HCT116 (cell line): ENCODE results near the gene GYPC.

Experiments used
- CBX3 ChIP-seq: IDR thresholded peaks from 2 replicates; pipeline ENCODE4 v1.6.1; 2012; ENCODE audit warnings: low read depth
- CEBPB ChIP-seq: IDR thresholded peaks from 2 replicates; pipeline ENCODE4 v1.6.1; 2012; ENCODE audit warnings: low read depth
- EZH2 ChIP-seq: fragments of 200-600 bp; sonication (generic); IDR thresholded peaks from 2 replicates; pipeline ENCODE4 v1.6.1; 2017; ENCODE audit warnings: antibody characterized with exemption, mixed run types
- POLR2A ChIP-seq: IDR thresholded peaks from 2 replicates; pipeline ENCODE4 v1.7.0; 2011; ENCODE audit warnings: borderline replicate concordance; ENCODE audit not compliant: insufficient read depth, insufficient read length; ENCODE audit errors: extremely low read depth
- POLR2AphosphoS5 ChIP-seq: IDR thresholded peaks from 2 replicates; pipeline ENCODE4 v1.6.1; 2011; ENCODE audit warnings: mild to moderate bottlenecking, low read depth, low read length, moderate library complexity
- TCF7L2 ChIP-seq: IDR thresholded peaks from 2 replicates; pipeline ENCODE4 v1.7.0; 2011; ENCODE audit warnings: borderline replicate concordance, inconsistent platforms; ENCODE audit not compliant: insufficient read depth, insufficient read length; ENCODE audit errors: extremely low read depth
- YY1 ChIP-seq: IDR thresholded peaks from 2 replicates; pipeline ENCODE4 v1.6.1; 2011; ENCODE audit warnings: low read length, low read depth, moderate library complexity, mild to moderate bottlenecking; ENCODE audit not compliant: insufficient replicate concordance; ENCODE audit errors: extremely low read depth
- ZNF274 ChIP-seq: fragments of 200-500 bp; sonication (Bioruptor generic); IDR thresholded peaks from 2 replicates; pipeline ENCODE4 v1.6.1; 2014; ENCODE audit warnings: mild to moderate bottlenecking, low read depth, low read length, inconsistent platforms
- TF ChIP-seq, protein P1 (sequence below), 3 experiments: fragments of 200-600 bp in 1 of 3; sonication (generic) in 1 of 3; IDR thresholded peaks in 2 of 3; conservative IDR thresholded peaks in 1 of 3; 2 replicates each; pipeline ENCODE4 v1.5.1; 2012 to 2017; ENCODE audit warnings: low read depth in 2 of 3, low read length in 2 of 3, antibody characterized with exemption in 1 of 3, borderline replicate concordance in 1 of 3, control low read depth in 1 of 3, mild to moderate bottlenecking in 1 of 3, mixed read lengths in 1 of 3, mixed run types in 1 of 3, moderate library complexity in 1 of 3; ENCODE audit not compliant: insufficient read depth in 1 of 3
- TF ChIP-seq, protein P2 (sequence below): IDR thresholded peaks from 2 replicates; pipeline ENCODE4 v1.6.1; 2012
- TF ChIP-seq, protein P3 (sequence below): IDR thresholded peaks from 2 replicates; pipeline ENCODE4 v1.6.1; 2012; ENCODE audit warnings: low read depth
- TF ChIP-seq, protein P4 (sequence below): IDR thresholded peaks from 2 replicates; pipeline ENCODE4 v1.6.1; 2012

DNA sequence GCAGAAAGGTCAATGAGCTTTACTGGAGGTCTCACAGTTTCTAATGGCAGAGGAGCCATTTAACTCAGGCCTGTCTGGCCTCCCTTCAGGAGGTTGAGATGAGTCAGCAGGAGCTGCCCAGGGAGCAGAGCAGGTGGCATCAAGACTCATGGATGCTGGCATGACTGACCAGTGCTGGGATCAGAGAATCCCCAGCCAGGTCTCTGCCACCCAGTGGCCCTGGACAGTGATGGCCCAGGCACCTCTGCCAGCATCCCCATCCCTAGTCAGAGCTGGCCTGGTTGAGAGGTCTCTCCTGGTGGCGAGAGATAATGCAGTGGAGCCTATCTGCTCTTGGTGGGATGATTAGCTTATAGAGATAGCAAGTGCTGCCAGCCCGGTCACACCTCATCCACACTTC lies 43.1 kb downstream of the GYPC start:
- TF ChIP-seq, protein P1, sequence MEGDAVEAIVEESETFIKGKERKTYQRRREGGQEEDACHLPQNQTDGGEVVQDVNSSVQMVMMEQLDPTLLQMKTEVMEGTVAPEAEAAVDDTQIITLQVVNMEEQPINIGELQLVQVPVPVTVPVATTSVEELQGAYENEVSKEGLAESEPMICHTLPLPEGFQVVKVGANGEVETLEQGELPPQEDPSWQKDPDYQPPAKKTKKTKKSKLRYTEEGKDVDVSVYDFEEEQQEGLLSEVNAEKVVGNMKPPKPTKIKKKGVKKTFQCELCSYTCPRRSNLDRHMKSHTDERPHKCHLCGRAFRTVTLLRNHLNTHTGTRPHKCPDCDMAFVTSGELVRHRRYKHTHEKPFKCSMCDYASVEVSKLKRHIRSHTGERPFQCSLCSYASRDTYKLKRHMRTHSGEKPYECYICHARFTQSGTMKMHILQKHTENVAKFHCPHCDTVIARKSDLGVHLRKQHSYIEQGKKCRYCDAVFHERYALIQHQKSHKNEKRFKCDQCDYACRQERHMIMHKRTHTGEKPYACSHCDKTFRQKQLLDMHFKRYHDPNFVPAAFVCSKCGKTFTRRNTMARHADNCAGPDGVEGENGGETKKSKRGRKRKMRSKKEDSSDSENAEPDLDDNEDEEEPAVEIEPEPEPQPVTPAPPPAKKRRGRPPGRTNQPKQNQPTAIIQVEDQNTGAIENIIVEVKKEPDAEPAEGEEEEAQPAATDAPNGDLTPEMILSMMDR (IDR thresholded peaks at IDR 0.05 in 2 of 3, conservative IDR thresholded peaks at IDR 0.05 in 1 of 3; ENCODE audit: borderline replicate concordance in 1 of 3, insufficient read depth in 1 of 3, low read depth in 2 of 3, low read length in 2 of 3) = no peak
- TF ChIP-seq YY1 = no peak
- TF ChIP-seq POLR2AphosphoS5 = no peak
- TF ChIP-seq, protein P2, sequence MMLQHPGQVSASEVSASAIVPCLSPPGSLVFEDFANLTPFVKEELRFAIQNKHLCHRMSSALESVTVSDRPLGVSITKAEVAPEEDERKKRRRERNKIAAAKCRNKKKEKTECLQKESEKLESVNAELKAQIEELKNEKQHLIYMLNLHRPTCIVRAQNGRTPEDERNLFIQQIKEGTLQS = no peak
- TF ChIP-seq CEBPB = no peak
- TF ChIP-seq EZH2 = no peak
- TF ChIP-seq, protein P3, sequence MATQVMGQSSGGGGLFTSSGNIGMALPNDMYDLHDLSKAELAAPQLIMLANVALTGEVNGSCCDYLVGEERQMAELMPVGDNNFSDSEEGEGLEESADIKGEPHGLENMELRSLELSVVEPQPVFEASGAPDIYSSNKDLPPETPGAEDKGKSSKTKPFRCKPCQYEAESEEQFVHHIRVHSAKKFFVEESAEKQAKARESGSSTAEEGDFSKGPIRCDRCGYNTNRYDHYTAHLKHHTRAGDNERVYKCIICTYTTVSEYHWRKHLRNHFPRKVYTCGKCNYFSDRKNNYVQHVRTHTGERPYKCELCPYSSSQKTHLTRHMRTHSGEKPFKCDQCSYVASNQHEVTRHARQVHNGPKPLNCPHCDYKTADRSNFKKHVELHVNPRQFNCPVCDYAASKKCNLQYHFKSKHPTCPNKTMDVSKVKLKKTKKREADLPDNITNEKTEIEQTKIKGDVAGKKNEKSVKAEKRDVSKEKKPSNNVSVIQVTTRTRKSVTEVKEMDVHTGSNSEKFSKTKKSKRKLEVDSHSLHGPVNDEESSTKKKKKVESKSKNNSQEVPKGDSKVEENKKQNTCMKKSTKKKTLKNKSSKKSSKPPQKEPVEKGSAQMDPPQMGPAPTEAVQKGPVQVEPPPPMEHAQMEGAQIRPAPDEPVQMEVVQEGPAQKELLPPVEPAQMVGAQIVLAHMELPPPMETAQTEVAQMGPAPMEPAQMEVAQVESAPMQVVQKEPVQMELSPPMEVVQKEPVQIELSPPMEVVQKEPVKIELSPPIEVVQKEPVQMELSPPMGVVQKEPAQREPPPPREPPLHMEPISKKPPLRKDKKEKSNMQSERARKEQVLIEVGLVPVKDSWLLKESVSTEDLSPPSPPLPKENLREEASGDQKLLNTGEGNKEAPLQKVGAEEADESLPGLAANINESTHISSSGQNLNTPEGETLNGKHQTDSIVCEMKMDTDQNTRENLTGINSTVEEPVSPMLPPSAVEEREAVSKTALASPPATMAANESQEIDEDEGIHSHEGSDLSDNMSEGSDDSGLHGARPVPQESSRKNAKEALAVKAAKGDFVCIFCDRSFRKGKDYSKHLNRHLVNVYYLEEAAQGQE = no peak
- TF ChIP-seq, protein P4, sequence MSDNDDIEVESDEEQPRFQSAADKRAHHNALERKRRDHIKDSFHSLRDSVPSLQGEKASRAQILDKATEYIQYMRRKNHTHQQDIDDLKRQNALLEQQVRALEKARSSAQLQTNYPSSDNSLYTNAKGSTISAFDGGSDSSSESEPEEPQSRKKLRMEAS = no peak
- TF ChIP-seq CBX3 = no peak
- TF ChIP-seq POLR2A = no peak
- TF ChIP-seq ZNF274 = no peak
- no peak for TF ChIP-seq TCF7L2
